Activated CD4-positive, alpha-beta T cell treated with anti-CD3 and anti-CD28 coated beads, Interleukin-2, Interleukin-4, amounts not matched to agents 100 ng/mL and 50 ng/mL, durations not matched to agents 16 hours and 8 hours (primary cell): ENCODE measurements around the gene HMSD.
"Not testable (repeated sequence)": the region's sequence is repeated elsewhere in the genome, so short reads cannot be mapped to it uniquely, and the experiment has no call there.

ENCODE experiments used
- DNase-seq: peaks from one replicate; pipeline ENCODE4 v3.0.0-alpha.2; 2020; ENCODE audit warnings: low spot score

Gene HMSD, protein sequence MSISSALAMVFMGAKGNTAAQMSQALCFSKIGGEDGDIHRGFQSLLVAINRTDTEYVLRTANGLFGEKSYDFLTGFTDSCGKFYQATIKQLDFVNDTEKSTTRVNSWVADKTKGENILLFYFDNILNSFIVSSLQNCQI

DNA sequence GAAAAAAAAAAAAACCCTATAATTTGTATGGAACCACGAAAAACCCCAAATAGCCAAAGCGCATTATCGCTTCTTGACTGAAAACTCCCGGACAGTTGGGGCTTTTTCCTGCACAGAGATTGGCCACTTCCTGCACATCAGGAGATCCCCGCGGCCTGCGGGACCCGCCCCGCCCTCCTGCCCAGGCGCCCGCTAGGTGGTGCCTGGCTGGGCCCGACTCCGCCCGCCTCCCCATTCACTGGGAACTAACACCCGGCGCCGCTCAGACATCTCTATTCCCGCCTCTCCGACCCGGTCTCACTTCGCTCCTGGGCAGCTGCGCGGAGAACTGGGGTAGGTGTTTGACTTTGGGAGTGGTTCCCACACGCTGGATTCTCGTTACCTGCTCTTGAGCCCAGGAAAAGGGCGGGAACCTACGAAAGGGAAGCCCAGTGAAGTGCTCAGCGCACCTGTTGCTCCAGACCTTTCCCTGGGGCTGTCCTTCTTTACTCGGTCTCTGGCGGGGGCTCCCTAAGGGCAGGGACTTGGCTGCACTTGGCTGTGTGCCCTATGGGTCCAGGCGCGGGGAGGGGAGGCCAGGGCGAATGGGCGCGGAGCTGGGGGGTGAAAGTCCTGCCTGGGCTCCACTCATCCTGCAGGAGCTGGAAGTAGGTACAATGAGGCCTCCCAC lies at the start of gene HMSD:
Gene HMSD (plus strand): TSS at position 234 of the 670 bp plus-strand sequence. CDS start 4,155 bp downstream, outside the sequence.
- peak; percentile 78 for DNase-seq

GRCh38 chr18:63903851-63904570 lies 45.1 kb upstream of the HMSD start:
- no peak for DNase-seq

DNA sequence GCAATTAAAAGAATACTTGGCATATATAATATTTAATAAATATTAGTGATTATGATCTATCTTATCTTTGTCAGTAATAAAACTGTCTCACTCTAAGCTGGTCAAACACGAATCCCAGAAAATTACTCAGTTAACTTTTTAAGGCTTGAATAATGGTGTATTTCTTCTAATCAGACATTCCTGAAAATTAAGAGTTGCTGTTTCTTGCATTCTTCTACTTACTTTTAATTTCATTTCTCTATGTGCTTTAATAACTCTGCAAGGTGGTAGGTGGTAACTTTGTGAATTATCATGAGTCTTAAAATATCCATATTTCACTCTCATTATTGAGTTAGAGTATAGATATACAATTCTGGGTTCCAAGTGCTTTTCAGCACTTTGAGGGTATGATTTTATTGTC lies 44.4 kb upstream of the HMSD start:
- no peak for DNase-seq

GRCh38 chr18:63905361-63905760 lies 43.7 kb upstream of the HMSD start:
- no peak for DNase-seq

GRCh38 chr18:63906056-63906455 lies 43.0 kb upstream of the HMSD start:
- no peak for DNase-seq

GRCh38 chr18:63907664-63908063 lies 41.4 kb upstream of the HMSD start, which contains the start of gene SERPINB10:
Gene SERPINB10, plus strand, starts transcription at chr18:63907958. Its CDS starts 7,553 bp downstream, at chr18:63915511.
- DNase-seq: no peak

GRCh38 chr18:63908858-63909257 lies 40.2 kb upstream of the HMSD start:
- no peak for DNase-seq

GRCh38 chr18:63909870-63910269 lies 39.2 kb upstream of the HMSD start:
- no peak for DNase-seq

GRCh38 chr18:63917817-63918216 lies 31.3 kb upstream of the HMSD start:
- no peak for DNase-seq

GRCh38 chr18:63922049-63922448 lies 27.1 kb upstream of the HMSD start:
- DNase-seq: no peak

DNA sequence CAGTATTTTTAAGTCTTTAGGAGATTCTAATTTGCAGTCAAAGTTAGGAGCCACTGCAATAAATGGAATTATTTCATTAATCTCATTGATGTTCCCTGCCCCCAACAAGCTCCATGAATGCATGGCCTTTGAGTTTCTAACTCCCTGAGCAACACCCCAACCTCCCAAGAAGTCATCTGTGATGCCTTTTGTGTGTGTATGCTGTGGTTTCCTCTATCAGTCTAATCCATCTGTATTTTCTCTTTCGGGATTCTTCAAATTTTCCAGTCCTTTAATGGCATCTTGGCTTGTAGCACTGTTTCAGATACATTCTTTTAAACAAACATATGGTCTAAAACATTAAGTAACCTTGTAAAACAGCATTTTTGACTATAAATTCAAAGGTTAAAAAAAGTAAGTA lies 24.6 kb upstream of the HMSD start:
- DNase-seq: no peak

DNA sequence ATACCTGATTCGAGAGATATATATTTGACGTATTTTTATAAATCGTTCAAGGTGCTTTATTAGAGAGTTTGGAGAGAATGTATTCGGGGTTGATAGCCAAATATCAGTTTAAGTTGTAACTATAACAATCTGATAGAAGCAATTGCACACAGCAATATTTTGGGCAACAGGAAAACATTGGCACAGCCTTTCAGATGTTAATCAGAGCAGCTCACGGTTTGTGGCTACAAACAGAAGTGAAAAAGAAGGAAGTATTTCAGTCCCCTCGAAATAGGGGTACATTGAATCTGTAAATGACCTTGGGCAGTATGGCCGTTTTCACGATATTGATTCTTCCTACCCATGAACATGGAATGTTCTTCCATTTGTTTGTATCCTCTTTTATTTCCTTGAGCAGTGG lies 20.8 kb upstream of the HMSD start:
- no peak for DNase-seq

- not testable (repeated sequence) for DNase-seq
These were observed 19.7 kb upstream of the HMSD start for GRCh38 chr18:63929369-63929768.

DNA sequence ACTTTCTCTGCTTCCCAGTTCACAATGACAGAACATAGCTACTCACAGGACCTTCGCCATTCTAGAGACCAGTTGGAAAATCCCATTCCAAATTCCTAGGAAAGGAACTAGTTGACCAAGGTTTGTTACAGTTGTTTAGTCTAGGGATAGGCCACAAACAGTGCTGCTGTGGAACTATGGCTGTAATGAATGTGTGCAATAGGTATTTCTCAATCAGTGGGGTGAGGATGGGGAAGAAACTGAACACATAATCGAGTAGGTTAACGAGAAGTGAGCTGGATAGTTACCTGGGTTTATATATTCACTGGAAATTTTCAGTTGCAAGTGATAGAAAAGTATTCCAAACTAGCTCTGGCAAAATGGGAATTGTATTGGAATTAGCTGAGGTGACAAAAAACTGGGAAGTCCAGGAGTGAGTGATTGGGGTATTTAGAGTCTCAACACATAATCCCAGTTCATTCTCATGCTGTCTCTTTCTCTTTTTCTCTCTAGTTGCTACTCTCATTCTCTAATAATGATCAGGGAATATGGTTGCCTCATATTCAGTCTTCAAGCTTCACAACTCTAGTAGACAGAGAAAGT lies 18.2 kb upstream of the HMSD start:
- DNase-seq: no peak

DNA sequence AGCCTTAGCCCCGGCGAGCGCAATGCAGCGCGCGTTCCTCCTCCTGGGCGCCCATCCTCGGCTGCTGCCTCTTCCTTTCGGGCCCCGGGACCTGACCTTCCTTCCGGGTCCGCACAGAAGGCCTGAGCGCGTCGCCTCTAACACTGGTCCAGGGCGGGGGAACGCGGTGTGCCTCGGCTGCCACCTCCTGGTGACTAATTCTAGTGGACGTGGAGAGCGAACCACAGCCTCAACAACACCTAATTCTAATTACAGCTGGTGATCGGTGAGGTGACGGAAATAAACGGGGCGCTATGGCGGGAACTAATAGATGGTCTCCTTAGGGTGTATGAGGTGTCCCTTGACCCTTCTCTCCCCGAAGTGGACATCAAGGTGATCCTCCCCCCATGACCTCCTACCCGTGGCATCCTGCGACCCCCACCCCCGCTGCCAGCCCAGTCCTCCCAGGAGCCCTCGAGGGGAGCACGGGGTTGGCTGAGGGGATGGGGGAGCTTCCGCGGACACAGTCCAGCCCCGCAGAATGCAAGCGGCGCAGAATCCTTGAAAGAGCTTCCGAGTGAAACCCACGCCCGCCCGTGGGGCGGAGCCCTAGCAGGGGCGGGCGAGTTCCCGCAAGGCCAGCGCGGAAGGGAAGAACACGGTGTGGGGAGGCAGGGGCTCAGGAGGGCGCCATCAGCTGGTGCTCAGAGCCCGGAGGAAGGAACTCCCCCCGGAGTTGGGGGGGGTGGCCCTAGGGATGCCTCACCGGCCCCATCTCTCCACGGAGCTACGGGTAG lies 12.8 kb upstream of the HMSD start:
- DNase-seq: peak; percentile 73

DNA sequence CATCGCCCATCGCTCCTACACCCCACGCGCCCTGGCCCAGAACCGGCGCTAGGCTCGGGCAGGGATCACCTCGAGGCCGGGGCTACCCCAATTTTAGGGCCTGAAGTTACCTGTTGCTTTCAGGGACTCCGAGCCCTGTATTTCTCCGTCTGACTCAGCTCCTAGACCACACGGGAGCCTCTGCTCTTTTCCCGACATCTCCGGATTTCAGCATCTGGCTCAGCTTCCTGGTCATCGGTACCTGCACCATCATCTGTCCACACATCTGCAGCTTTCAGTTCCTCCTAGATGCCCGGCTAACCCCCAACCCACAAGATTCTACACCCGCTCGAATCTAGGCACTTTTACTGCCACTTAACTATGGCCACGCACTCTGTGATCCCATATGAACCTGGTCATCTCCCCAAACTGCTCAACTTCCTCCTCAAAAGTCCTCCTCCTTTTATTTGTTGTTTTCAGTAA lies 12.1 kb upstream of the HMSD start:
- DNase-seq: no peak

- DNase-seq: no peak
These were observed 9.1 kb upstream of the HMSD start for GRCh38 chr18:63940008-63940407.

GRCh38 chr18:63940543-63941050 lies 8.5 kb upstream of the HMSD start:
- DNase-seq: not testable (repeated sequence)

DNA sequence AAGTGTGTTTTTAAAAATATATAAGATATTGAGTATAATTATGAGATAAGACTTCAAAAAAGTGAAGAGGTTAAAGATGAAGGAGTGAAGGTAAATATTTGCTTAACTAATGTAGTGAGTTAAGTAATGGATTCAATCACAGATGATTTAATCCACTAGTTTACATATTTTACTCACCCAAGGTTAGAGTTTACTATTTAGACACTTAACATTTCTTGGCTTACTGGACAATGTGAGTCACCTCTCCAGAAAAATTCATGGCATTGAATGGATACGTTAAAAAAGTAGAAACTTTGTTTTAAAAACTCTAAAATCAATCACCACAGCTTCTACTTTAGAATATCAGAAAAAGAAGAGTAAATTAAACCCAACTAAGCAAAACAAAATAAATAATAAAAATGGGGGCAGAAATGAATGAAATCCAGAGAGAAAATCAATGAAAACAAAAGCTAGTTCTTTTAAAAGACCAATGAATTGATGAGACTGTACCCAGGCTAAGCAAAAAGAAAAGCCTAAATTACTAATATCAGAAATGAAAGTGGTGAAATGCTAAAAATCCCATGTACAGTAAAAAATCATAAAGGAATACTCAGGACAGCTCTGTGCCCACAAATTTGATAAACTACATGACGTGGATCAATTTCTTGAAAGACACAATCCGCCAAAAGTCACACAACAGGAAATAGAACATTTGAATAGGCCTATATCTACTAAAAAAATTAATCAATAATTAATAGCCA lies 1.9 kb upstream of the HMSD start:
- DNase-seq: no peak

GRCh38 chr18:63951302-63951705 lies 2.2 kb downstream of the HMSD start:
- peak; percentile 78 for DNase-seq

- DNase-seq: no peak
These were observed 4.7 kb downstream of the HMSD start for GRCh38 chr18:63953811-63954210.
